CD4-positive, alpha-beta T cell (primary cell): ENCODE data around the gene RYK. TPM values are rescaled to one million over a fixed set of nuclear protein-coding genes. Genes with fewer than 3 reads are reported as not detected.

Experiments
- ATAC-seq: fragments of 200-7000 bp; cut with Tn5 transposase; one replicate; pipeline ENCODE4 v1.10.0; 2022; ENCODE audit warnings: mild to moderate bottlenecking; ENCODE audit not compliant: poor library complexity
- CTCF ChIA-PET: fragments of 350-600 bp; sonication (Branson Sonifier 250); formaldehyde crosslinking; loops from one replicate; lab custom pipeline; 2021; ENCODE audit warnings: antibody characterized with exemption, inconsistent platforms; lab: Charles Lee
- POLR2A ChIA-PET: fragments of 350-600 bp; sonication (Branson Sonifier 250); formaldehyde crosslinking; loops from one replicate; lab custom pipeline; 2021; ENCODE audit warnings: antibody characterized with exemption, inconsistent platforms; lab: Charles Lee
- DNase-seq, 14 experiments: peaks; one replicate each; pipeline ENCODE4 v3.0.0-alpha.2; 2013 to 2020; ENCODE audit warnings: mixed read lengths in 2 of 14
- H3K27ac ChIP-seq, 2 donors: one replicate each; pipeline versions ENCODE4 v1.5.1 to v1.7.0; 2013; ENCODE audit warnings: low read length in 2 of 2, low read depth in 1 of 2, mild to moderate bottlenecking in 1 of 2
- H3K27me3 ChIP-seq, 2 experiments: 1 replicate in 1 of 2; 2 replicates in 1 of 2; pipeline versions ENCODE4 v1.6.1 to v1.7.0; 2013; ENCODE audit warnings: low read length in 2 of 2, control low read depth in 1 of 2, mild to moderate bottlenecking in 1 of 2, moderate library complexity in 1 of 2; ENCODE audit not compliant: insufficient read depth in 2 of 2, control insufficient read depth in 1 of 2
- H3K36me3 ChIP-seq: one replicate; pipeline ENCODE4 v1.6.1; 2013; ENCODE audit warnings: low read length, control low read depth; ENCODE audit not compliant: insufficient read depth
- H3K4me1 ChIP-seq: one replicate; pipeline ENCODE4 v1.6.1; 2013; ENCODE audit warnings: low read length, control low read depth; ENCODE audit not compliant: insufficient read depth
- H3K4me3 ChIP-seq: one replicate; pipeline ENCODE4 v1.5.1; 2013; ENCODE audit warnings: mild to moderate bottlenecking, low read length, moderate library complexity
- H3K9me3 ChIP-seq, 2 experiments: 1 replicate in 1 of 2; 2 replicates in 1 of 2; pipeline versions ENCODE4 v1.6.1 to v1.7.0; 2013; ENCODE audit warnings: low read length in 2 of 2, mild to moderate bottlenecking in 2 of 2, control low read depth in 1 of 2, moderate library complexity in 1 of 2; ENCODE audit not compliant: control insufficient read depth in 1 of 2, insufficient read depth in 1 of 2
- H3K27ac Mint-ChIP-seq: one replicate; pipeline ENCODE4 v1.8.0; 2020; ENCODE audit warnings: mixed read lengths
- H3K27me3 Mint-ChIP-seq: one replicate; pipeline ENCODE4 v1.8.0; 2021; ENCODE audit warnings: mixed read lengths
- H3K36me3 Mint-ChIP-seq: one replicate; pipeline ENCODE4 v1.8.0; 2021; ENCODE audit warnings: low read depth, mixed read lengths
- H3K4me1 Mint-ChIP-seq: one replicate; pipeline ENCODE4 v1.8.0; 2021; ENCODE audit warnings: low read depth, mixed read lengths
- H3K4me3 Mint-ChIP-seq: one replicate; pipeline ENCODE4 v1.8.0; 2020; ENCODE audit warnings: mild to moderate bottlenecking, mixed read lengths
- H3K9me3 Mint-ChIP-seq: one replicate; pipeline ENCODE4 v1.8.0; 2020; ENCODE audit warnings: mixed read lengths
- CTCF ChIP-seq: fragments of 200-600 bp; IDR thresholded peaks from one replicate; pipeline ENCODE4 v1.8.0; 2022; ENCODE audit warnings: antibody characterized with exemption, mild to moderate bottlenecking
- intact Hi-C, 2 experiments: fragments of 100-400 bp; cut with DNase I in 1 of 2; cut with micrococcal nuclease in 1 of 2; formaldehyde crosslinking; loops; one replicate each; pipeline versions ENCODE4 v1.15.1 to v1.9.0; 2023 to 2025; cut with DNase I, micrococcal nuclease
- total RNA-seq, 174 experiments: library from RNA in 2 of 174; stranded (reverse) in 2 of 174; gene quantifications; one replicate each; pipeline ENCODE4 v1.2.3 and lab custom pipeline; 2021 to 2026

RYK gene
- total RNA-seq, 2 experiments from 2014 or later: 57.6 to 59.2 TPM

- Mint-ChIP-seq H3K4me1 (no peaks in the 10 kb centered on the region), H3K36me3 (peaks cover 20% of the 10 kb centered on the region), H3K4me3 (no peak overlapping the region), H3K27me3 (no peaks in the 10 kb centered on the region), H3K27ac (no peak overlapping the region), H3K9me3 (peaks cover 13% of the 10 kb centered on the region)
- Histone ChIP-seq H3K36me3 (no peaks in the 10 kb centered on the region), H3K4me1 (no peaks in the 10 kb centered on the region), H3K9me3 (peaks cover 1 to 6% of the 10 kb centered on the region in 2 experiments), H3K27ac (no peak overlapping the region), H3K27me3 (no peaks in the 10 kb centered on the region), H3K4me3 (no peak overlapping the region)
- no peak for TF ChIP-seq CTCF
- ATAC-seq (no peak), DNase-seq (no peak)
- intact Hi-C loops: no loop called here
- POLR2A ChIA-PET: no interaction called here
- CTCF ChIA-PET: no interaction called here
Measured at GRCh38 chr3:134134698-134135415, 115.8 kb downstream of the RYK start.

- Mint-ChIP-seq H3K4me1 (no peaks in the 10 kb centered on the region), H3K9me3 (peaks cover 15% of the 10 kb centered on the region), H3K36me3 (peaks cover 26% of the 10 kb centered on the region), H3K27me3 (no peaks in the 10 kb centered on the region), H3K4me3 (no peak overlapping the region), H3K27ac (no peak overlapping the region)
- Histone ChIP-seq H3K4me3 (no peak overlapping the region), H3K27ac (no peak overlapping the region), H3K9me3 (peaks cover 0 to 6% of the 10 kb centered on the region in 2 experiments), H3K36me3 (no peaks in the 10 kb centered on the region), H3K4me1 (no peaks in the 10 kb centered on the region), H3K27me3 (no peaks in the 10 kb centered on the region)
- ChIA-PET POLR2A (no interaction called here), CTCF (no interaction called here)
- ATAC-seq: no peak
- TF ChIP-seq CTCF: no peak
- DNase-seq: no peak
- intact Hi-C loops: no loop called here
Measured at GRCh38 chr3:134134240-134134639, 116.4 kb downstream of the RYK start.

GRCh38 chr3:134132961-134133360, 117.7 kb downstream of the RYK start:
- H3K4me1 Mint-ChIP-seq: no peaks in the 10 kb centered on the region
- H3K4me1 ChIP-seq: no peaks in the 10 kb centered on the region
- DNase-seq (no peak), ATAC-seq (no peak)
- TF ChIP-seq CTCF: no peak
- intact Hi-C loops: no loop called here
- no peak overlapping the region for H3K27ac Mint-ChIP-seq
- H3K4me3 Mint-ChIP-seq: no peak overlapping the region
- ChIA-PET POLR2A (no interaction called here), CTCF (no interaction called here)
- H3K36me3 ChIP-seq: no peaks in the 10 kb centered on the region
- H3K27me3 Mint-ChIP-seq: no peaks in the 10 kb centered on the region
- peaks cover 0 to 6% of the 10 kb centered on the region in 2 experiments for H3K9me3 ChIP-seq
- peaks cover 31% of the 10 kb centered on the region for H3K36me3 Mint-ChIP-seq
- H3K27me3 ChIP-seq: no peaks in the 10 kb centered on the region
- no peak overlapping the region for H3K4me3 ChIP-seq
- H3K9me3 Mint-ChIP-seq: peaks cover 17% of the 10 kb centered on the region
- H3K27ac ChIP-seq: no peak overlapping the region
